GM04503 (cell line): ENCODE data around the gene TRIM48.
"Not testable (repeated sequence)": the region's sequence is repeated elsewhere in the genome, so short reads cannot be mapped to it uniquely, and the experiment has no call there.

Experiments
- DNase-seq: peaks from one replicate; pipeline ENCODE4 v3.0.0-alpha.2; 2012; ENCODE audit warnings: low read depth

The TRIM48 gene

GRCh38 chr11:55261855-55262254 is at the start of gene TRIM48:
Gene TRIM48 (plus strand): TSS chr11:55262155. CDS start chr11:55262268, 113 bp downstream.
- DNase-seq, result not testable (repeated sequence)

GRCh38 chr11:55238316-55238715 is 23.6 kb upstream of the TRIM48 start:
- DNase-seq, result not testable (repeated sequence)

DNA sequence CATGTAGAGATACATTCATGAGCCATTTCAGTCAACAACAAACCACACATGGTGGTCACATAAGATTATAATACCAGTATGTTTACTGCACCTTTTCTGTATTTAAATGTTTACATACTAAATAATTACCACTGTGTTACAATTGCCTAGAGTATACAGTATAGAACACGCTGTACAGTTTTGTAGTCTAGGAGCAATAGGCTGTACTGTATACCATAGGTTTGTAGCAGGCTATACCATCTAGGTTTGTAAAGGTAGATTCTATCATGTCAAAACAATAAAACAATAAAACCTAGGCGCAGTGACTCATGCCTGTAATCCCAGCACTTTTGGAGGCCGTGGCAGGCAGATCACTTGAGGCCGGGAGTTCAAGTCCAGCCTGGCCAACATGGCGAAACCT is 1.1 kb downstream of the TRIM48 start:
- DNase-seq, result no peak
